ENCODE measurements around the gene LGR5. TPM values are rescaled to one million over a fixed set of nuclear protein-coding genes. Genes with fewer than 3 reads are reported as not detected.

Gene LGR5
- total and polyA plus RNA-seq, 2 of the 4 experiments (the other 2 are of a cell fraction) = not detected

- Histone ChIP-seq H3K9me3 (ENCODE audit: control insufficient read depth, insufficient read depth, low read length) (no peaks in the 10 kb centered on the region), H4K91ac (ENCODE audit: insufficient read depth, low read depth, low read length) (no peak overlapping the region), H4K20me1 (ENCODE audit: insufficient read depth, low read length) (no peaks in the 10 kb centered on the region), H3K9me1 (ENCODE audit: insufficient read depth, low read length) (no peaks in the 10 kb centered on the region), H3K27me3 (ENCODE audit: control insufficient read depth, insufficient read depth, low read length) (no peaks in the 10 kb centered on the region), H3K36me3 (ENCODE audit: control insufficient read depth, insufficient read depth, low read length) (no peaks in the 10 kb centered on the region), H3K18ac (ENCODE audit: low read depth, low read length) (no peak overlapping the region), H2BK120ac (ENCODE audit: low read depth, low read length) (no peak overlapping the region), H3K23ac (ENCODE audit: low read depth, low read length) (no peak overlapping the region), H2BK5ac (ENCODE audit: low read depth, low read length, poor library complexity, severe bottlenecking) (no peak overlapping the region), H2BK15ac (ENCODE audit: low read depth, low read length) (no peak overlapping the region), H2BK20ac (ENCODE audit: low read depth, low read length) (no peak overlapping the region), H3K4me2 (ENCODE audit: low read depth, low read length) (no peak overlapping the region), H2AK5ac (ENCODE audit: low read depth, low read length) (no peak overlapping the region), H3K4me1 (ENCODE audit: control insufficient read depth, insufficient read depth, low read length) (no peaks in the 10 kb centered on the region), H2AK9ac (replicated peaks; ENCODE audit: low read depth, low read length, poor library complexity) (no peak overlapping the region), H3K4me3 (ENCODE audit: insufficient read depth, low read depth, low read length) (no peak overlapping the region), H4K8ac (ENCODE audit: low read depth in 2 of 2, low read length in 2 of 2) (no peak overlapping the region), H3K79me1 (ENCODE audit: low read depth in 1 of 2, low read length in 2 of 2) (no peaks in the 10 kb centered on the region), H3K9ac (ENCODE audit: low read depth, low read length) (no peak overlapping the region), H3K27ac (ENCODE audit: insufficient read depth, low read length) (no peak overlapping the region), H3K14ac (replicated peaks; ENCODE audit: low read depth, low read length) (no peak overlapping the region), H3K56ac (ENCODE audit: extremely low read depth, insufficient read depth, low read length) (no peak overlapping the region), H4K5ac (ENCODE audit: low read depth, low read length) (no peak overlapping the region), H3K4ac (ENCODE audit: low read depth, low read length) (no peak overlapping the region), H2AFZ (replicated peaks; ENCODE audit: low read length, poor library complexity) (no peak overlapping the region)
- dilution Hi-C loops (cut with HindIII; ENCODE audit: low sequenced_read_pairs, unreplicated experiment) = no loop called here
- CTCF ChIA-PET = no interaction called here
- ATAC-seq (ENCODE audit: low read depth) (no peak), DNase-seq (no peak)
- POLR2A ChIA-PET (ENCODE audit: unreplicated experiment) = no interaction called here
- intact Hi-C loops (cut with micrococcal nuclease) = no loop called here
- in situ Hi-C loops (cut with MboI; ENCODE audit: low sequenced_read_pairs) = no loop called here
- TF ChIP-seq RCOR1 (IDR thresholded peaks at IDR 0.05; ENCODE audit: insufficient replicate concordance, low read length) (no peak), MAFK (IDR thresholded peaks at IDR 0.05; ENCODE audit: low read depth, low read length) (no peak), CHD1 (IDR thresholded peaks at IDR 0.05; ENCODE audit: low read depth, low read length) (no peak), ELK1 (IDR thresholded peaks at IDR 0.05; ENCODE audit: borderline replicate concordance, low read depth, low read length) (no peak), NFE2L2 (IDR thresholded peaks at IDR 0.05; ENCODE audit: low read depth, low read length) (no peak), SMC3 (IDR thresholded peaks at IDR 0.05; ENCODE audit: low read depth, low read length) (no peak), MAZ (IDR thresholded peaks at IDR 0.05; ENCODE audit: borderline replicate concordance, low read depth, low read length) (no peak), RAD21 (IDR thresholded peaks at IDR 0.05; ENCODE audit: low read length) (no peak), USF2 (IDR thresholded peaks at IDR 0.05; ENCODE audit: low read depth, low read length) (no peak), POLR2A (IDR thresholded peaks at IDR 0.05; ENCODE audit: low read depth, low read length) (no peak), RFX5 (IDR thresholded peaks at IDR 0.05; ENCODE audit: low read depth, low read length) (no peak), BHLHE40 (IDR thresholded peaks at IDR 0.05; ENCODE audit: low read depth, low read length) (no peak), CEBPB (IDR thresholded peaks at IDR 0.05; ENCODE audit: low read depth, low read length) (no peak), FOS (IDR thresholded peaks at IDR 0.05; ENCODE audit: low read depth, low read length) (no peak), MXI1 (IDR thresholded peaks at IDR 0.05; ENCODE audit: borderline replicate concordance, low read depth, low read length) (no peak), CTCF (conservative IDR thresholded peaks at IDR 0.05; ENCODE audit: low read depth, low read length) (no peak)
- WGBS, 2 experiments (ENCODE audit: extremely low coverage in 2 of 2, insufficient read length in 1 of 2) = no CpG with 5 or more reads among the region's 3 CpGs
- BruUV-seq (replicated peaks) = no TSS peak
Observed at GRCh38 chr12:71509705-71510104, 70.1 kb downstream of the LGR5 start.

Measured in IMR-90 (cell line).